ENCODE measurements around the gene SMS. TPM values are rescaled to one million over a fixed set of nuclear protein-coding genes. Genes with fewer than 3 reads are reported as not detected.
A peak's percentile ranks its signal among the peaks of the same experiment; 100 is the strongest.

Gene SMS
- total RNA-seq, 1 donor from 2014 or later: 96.5 TPM

DNA sequence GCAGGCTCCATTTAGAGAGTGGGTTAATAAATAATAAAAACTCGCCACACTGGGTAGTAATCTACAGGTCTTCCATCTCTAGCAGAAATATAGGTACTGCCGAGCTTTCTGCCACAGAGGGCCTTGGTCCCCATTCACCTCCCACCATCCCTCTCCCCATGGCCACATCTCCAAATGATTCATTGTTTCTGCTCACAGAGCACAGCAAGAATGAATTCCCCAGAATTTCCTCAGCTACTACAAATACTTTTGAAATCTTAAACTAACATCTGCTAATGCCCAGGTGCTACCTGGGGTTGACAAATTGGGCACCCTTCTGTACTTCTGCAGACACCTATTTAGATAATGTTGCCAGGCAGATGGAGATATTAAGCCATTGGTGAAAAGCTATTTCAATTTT lies 96.7 kb downstream of the SMS start:
- H3K27ac Mint-ChIP-seq (ENCODE audit: unreplicated experiment): no peak overlapping the region
- TF ChIP-seq, protein P1, sequence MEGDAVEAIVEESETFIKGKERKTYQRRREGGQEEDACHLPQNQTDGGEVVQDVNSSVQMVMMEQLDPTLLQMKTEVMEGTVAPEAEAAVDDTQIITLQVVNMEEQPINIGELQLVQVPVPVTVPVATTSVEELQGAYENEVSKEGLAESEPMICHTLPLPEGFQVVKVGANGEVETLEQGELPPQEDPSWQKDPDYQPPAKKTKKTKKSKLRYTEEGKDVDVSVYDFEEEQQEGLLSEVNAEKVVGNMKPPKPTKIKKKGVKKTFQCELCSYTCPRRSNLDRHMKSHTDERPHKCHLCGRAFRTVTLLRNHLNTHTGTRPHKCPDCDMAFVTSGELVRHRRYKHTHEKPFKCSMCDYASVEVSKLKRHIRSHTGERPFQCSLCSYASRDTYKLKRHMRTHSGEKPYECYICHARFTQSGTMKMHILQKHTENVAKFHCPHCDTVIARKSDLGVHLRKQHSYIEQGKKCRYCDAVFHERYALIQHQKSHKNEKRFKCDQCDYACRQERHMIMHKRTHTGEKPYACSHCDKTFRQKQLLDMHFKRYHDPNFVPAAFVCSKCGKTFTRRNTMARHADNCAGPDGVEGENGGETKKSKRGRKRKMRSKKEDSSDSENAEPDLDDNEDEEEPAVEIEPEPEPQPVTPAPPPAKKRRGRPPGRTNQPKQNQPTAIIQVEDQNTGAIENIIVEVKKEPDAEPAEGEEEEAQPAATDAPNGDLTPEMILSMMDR (IDR thresholded peaks at IDR 0.05; ENCODE audit: partially characterized antibody, unreplicated experiment): no peak
- no peaks in the 10 kb centered on the region for H3K4me1 Mint-ChIP-seq (ENCODE audit: low read depth, unreplicated experiment)

DNA sequence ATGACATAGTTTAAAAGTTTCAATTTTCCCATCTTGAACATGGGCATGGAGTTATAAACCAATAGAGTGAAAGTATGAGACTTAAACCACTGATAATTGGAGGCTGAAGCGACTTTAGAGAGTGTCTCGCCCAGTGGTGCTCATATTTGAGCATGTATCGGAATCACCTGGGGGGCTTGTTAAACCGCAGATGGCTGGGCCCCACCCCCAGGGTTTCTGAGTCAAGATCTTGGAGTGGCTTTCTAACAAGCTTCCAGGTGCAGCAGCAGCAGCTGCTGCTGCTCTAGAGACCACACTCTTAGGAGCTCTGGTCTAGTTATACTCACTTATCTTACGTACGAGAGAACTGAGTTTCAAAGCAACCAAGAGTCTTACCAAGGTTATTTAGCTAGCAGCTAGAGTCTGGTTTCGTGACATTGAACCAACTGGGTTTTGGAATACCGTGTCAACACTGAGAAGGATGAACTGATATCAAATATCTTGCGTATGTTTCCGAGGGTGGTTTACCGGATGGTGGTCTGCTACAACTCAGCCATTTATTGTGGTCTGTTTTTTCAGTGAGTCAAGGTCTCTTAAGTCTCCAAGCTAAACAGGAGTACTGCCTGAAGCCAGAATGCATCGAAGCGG lies 97.5 kb downstream of the SMS start:
- peaks cover 2% of the 10 kb centered on the region for H3K27me3 Mint-ChIP-seq (ENCODE audit: unreplicated experiment)
- no peaks in the 10 kb centered on the region for H3K4me1 Mint-ChIP-seq (ENCODE audit: low read depth, unreplicated experiment)
- TF ChIP-seq, protein P1 (IDR thresholded peaks at IDR 0.05; ENCODE audit: partially characterized antibody, unreplicated experiment): no peak
- no peak overlapping the region for H3K27ac Mint-ChIP-seq (ENCODE audit: unreplicated experiment)
- no peaks in the 10 kb centered on the region for H3K36me3 Mint-ChIP-seq (ENCODE audit: unreplicated experiment)
- H3K9me3 Mint-ChIP-seq (ENCODE audit: unreplicated experiment): peaks cover 1% of the 10 kb centered on the region
- no peak overlapping the region for H3K4me3 Mint-ChIP-seq (ENCODE audit: unreplicated experiment)
- DNase-seq: no peak

More for the DNA sequence above, 96.7 kb downstream of the SMS start:
- no peak for DNase-seq
- H3K36me3 Mint-ChIP-seq (ENCODE audit: unreplicated experiment): no peaks in the 10 kb centered on the region
- H3K4me3 Mint-ChIP-seq (ENCODE audit: unreplicated experiment): no peak overlapping the region
- H3K27me3 Mint-ChIP-seq (ENCODE audit: unreplicated experiment): peaks cover 2% of the 10 kb centered on the region
- H3K9me3 Mint-ChIP-seq (ENCODE audit: unreplicated experiment): peaks cover 1% of the 10 kb centered on the region

DNA sequence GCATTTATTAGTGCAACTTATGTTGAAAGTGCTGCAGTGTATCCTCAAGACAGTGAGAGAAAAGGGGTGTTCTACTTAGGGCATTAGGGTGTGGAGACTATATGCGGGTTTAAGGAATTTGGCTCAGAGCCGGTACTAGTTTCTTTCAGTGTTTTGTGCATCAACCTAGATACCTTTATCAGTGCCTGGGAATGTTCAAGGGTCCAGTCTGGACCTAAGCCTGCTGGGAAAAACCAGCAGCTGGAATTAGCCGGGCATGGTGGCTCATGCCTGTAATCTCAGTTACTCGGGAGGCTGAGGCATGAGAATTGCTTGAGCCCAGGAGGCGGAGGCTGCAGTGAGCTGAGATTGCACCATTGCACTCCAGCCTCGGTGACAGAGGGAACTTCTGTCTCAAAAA lies 99.0 kb downstream of the SMS start:
- no peaks in the 10 kb centered on the region for H3K4me1 Mint-ChIP-seq (ENCODE audit: low read depth, unreplicated experiment)
- no peak overlapping the region for H3K27ac Mint-ChIP-seq (ENCODE audit: unreplicated experiment)
- TF ChIP-seq, protein P1 (IDR thresholded peaks at IDR 0.05; ENCODE audit: partially characterized antibody, unreplicated experiment): no peak
- H3K9me3 Mint-ChIP-seq (ENCODE audit: unreplicated experiment): peaks cover 1% of the 10 kb centered on the region
- no peak for DNase-seq
- H3K4me3 Mint-ChIP-seq (ENCODE audit: unreplicated experiment): no peak overlapping the region
- H3K36me3 Mint-ChIP-seq (ENCODE audit: unreplicated experiment): no peaks in the 10 kb centered on the region
- H3K27me3 Mint-ChIP-seq (ENCODE audit: unreplicated experiment): peaks cover 2% of the 10 kb centered on the region

DNA sequence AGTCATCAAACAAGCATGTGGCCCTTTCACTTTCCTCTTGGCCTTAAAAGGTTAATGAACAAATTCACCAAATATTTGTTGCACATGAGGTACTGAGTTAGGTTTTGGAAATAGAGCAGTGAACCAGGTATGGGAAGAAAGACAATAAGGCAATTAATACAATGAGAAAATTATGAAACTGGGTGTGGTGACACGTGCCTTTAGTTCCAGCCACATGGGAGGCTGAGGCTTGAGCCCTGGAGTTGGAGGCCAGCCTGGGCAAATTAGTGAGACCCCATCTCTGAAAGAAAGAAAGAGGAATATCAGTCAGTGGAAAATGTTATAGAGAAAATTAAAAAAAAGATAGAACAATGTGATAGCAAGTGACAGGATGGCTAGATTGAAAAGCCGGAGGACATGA lies 99.7 kb downstream of the SMS start:
- Mint-ChIP-seq H3K36me3 (ENCODE audit: unreplicated experiment) (no peaks in the 10 kb centered on the region), H3K27ac (ENCODE audit: unreplicated experiment) (no peak overlapping the region), H3K9me3 (ENCODE audit: unreplicated experiment) (no peaks in the 10 kb centered on the region), H3K4me3 (ENCODE audit: unreplicated experiment) (no peak overlapping the region), H3K27me3 (ENCODE audit: unreplicated experiment) (peaks cover 2% of the 10 kb centered on the region), H3K4me1 (ENCODE audit: low read depth, unreplicated experiment) (no peaks in the 10 kb centered on the region)
- TF ChIP-seq, protein P1 (IDR thresholded peaks at IDR 0.05; ENCODE audit: partially characterized antibody, unreplicated experiment): no peak
- DNase-seq: no peak

DNA sequence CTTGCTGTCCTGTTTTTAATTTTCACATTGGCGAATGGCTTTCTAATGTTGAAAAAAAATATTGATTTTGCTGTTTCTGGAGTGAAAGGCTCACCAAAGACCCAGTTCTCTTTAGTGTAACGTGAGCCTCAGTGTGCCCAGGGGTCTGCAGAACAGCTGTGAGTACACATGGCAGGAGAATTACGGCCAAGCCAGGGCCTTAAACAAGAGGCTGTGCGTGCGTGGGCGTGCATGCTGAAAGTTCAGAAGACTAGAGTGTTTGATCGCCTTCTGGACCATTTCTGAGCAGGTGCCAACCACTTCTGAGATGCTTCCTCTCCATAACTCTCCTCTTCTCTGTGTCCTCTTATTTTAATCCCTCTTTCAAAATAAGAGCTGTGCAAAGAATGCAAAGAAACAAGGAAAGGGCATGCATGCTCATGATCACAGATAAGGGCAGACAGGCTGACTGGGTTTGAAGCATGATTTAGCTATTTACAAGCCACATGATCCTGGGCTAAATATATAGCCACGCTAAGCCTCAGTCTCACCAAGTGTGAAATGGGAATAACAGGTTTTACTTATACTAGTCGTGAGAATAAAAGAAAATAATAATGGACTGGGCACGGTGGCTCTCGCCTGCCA lies 101.5 kb downstream of the SMS start:
- Mint-ChIP-seq H3K27me3 (ENCODE audit: unreplicated experiment) (peaks cover 2% of the 10 kb centered on the region), H3K4me1 (ENCODE audit: low read depth, unreplicated experiment) (no peaks in the 10 kb centered on the region)

More for the DNA sequence above, 101.5 kb downstream of the SMS start:
- Mint-ChIP-seq H3K4me3 (ENCODE audit: unreplicated experiment) (no peak overlapping the region), H3K36me3 (ENCODE audit: unreplicated experiment) (no peaks in the 10 kb centered on the region), H3K9me3 (ENCODE audit: unreplicated experiment) (peaks cover 1% of the 10 kb centered on the region), H3K27ac (ENCODE audit: unreplicated experiment) (peak overlapping the region; percentile 66)
- TF ChIP-seq, protein P1 (IDR thresholded peaks at IDR 0.05; ENCODE audit: partially characterized antibody, unreplicated experiment): no peak
- peak; percentile 21 for DNase-seq

Measured in glutamatergic neuron (in vitro differentiated cells).